ENCODE results near the gene TRIM44. TPM values are rescaled to one million over a fixed set of nuclear protein-coding genes. Genes with fewer than 3 reads are reported as not detected.

The TRIM44 gene
- total and polyA plus RNA-seq, 2 donors (not counting 3 experiments of a cell fraction or from before 2014, with no cell fraction given): 31.7 to 72.0 TPM

GRCh38 chr11:35836205-35836604 is 173.6 kb downstream of the TRIM44 start:
- H3K27ac ChIP-seq (ENCODE audit: insufficient read depth, low read depth, low read length): no peak overlapping the region
- no peak overlapping the region for H2AFZ ChIP-seq (ENCODE audit: low read depth, low read length)
- dilution Hi-C loops (cut with MboI; ENCODE audit: extremely low pct_ligation_motif_present, low sequenced_read_pairs) (no loop called here), intact Hi-C loops (cut with micrococcal nuclease) (no loop called here)
- H3K9me3 ChIP-seq (replicated peaks; ENCODE audit: control insufficient read depth, insufficient read depth, low read length): no peaks in the 10 kb centered on the region
- DNase-seq (ENCODE audit: low read depth, low spot score) (no peak), FAIRE-seq (no peak)
- POLR2A ChIA-PET: no interaction called here
- no peaks in the 10 kb centered on the region for H3K79me2 ChIP-seq (ENCODE audit: control insufficient read depth, insufficient read depth, low read length)
- H3K4me1 ChIP-seq (ENCODE audit: control insufficient read depth, extremely low read depth, insufficient read depth, low read length): peaks cover 7% of the 10 kb centered on the region
- TF ChIP-seq POLR2AphosphoS5 (IDR thresholded peaks at IDR 0.05; ENCODE audit: insufficient read depth, low read depth, low read length) (no peak), GATA2 (IDR thresholded peaks at IDR 0.05; ENCODE audit: insufficient read depth, insufficient read length, low read depth, low read length) (no peak), JUN (IDR thresholded peaks at IDR 0.05; ENCODE audit: borderline replicate concordance, insufficient read depth, insufficient read length, low read depth) (no peak), FOS (IDR thresholded peaks at IDR 0.05; ENCODE audit: borderline replicate concordance, insufficient read depth, low read length) (no peak), CTCF (IDR thresholded peaks at IDR 0.05; ENCODE audit: extremely low read depth in 1 of 2, insufficient read depth in 1 of 2, low read depth in 1 of 2, low read length in 2 of 2) (no peak), MYC (IDR thresholded peaks at IDR 0.05; ENCODE audit: low read depth, low read length) (no peak), POLR2A (IDR thresholded peaks at IDR 0.05; ENCODE audit: low read depth, low read length) (no peak), EZH2 (IDR thresholded peaks at IDR 0.05; ENCODE audit: borderline replicate concordance, low read depth, low read length, severe bottlenecking) (no peak), MAX (IDR thresholded peaks at IDR 0.05; ENCODE audit: insufficient read depth, insufficient read length) (no peak)
- H4K20me1 ChIP-seq (replicated peaks; ENCODE audit: control insufficient read depth, extremely low read depth, insufficient read depth, low read length): no peaks in the 10 kb centered on the region
- CTCF ChIA-PET: interaction anchor here (0.8 kb wide), 1 partner anchor 14 kb away, joined by 3 read pairs; no protein-coding TSS in a partner anchor
- no peaks in the 10 kb centered on the region for H3K9me1 ChIP-seq (replicated peaks; ENCODE audit: control insufficient read depth, extremely low read depth, insufficient read depth, low read length)
- H3K9ac ChIP-seq (replicated peaks; ENCODE audit: extremely low read depth, insufficient read depth, low read length): no peak overlapping the region
- no peaks in the 10 kb centered on the region for H3K36me3 ChIP-seq (ENCODE audit: control insufficient read depth in 2 of 2, extremely low read depth in 1 of 2, insufficient read depth in 2 of 2, low read length in 2 of 2)
- H3K27me3 ChIP-seq (ENCODE audit: control insufficient read depth in 2 of 2, insufficient read depth in 2 of 2, low read length in 2 of 2): peaks cover 0 to 4% of the 10 kb centered on the region in 2 experiments
- H3K4me2 ChIP-seq (ENCODE audit: insufficient read depth, low read length): no peak overlapping the region
- BruUV-seq (replicated peaks): no TSS peak
- H3K4me3 ChIP-seq (replicated peaks in 1 of 3; ENCODE audit: insufficient read depth in 1 of 3, low read depth in 1 of 3, low read length in 3 of 3): no peak overlapping the region
